Ovary (tissue), 9 donors: ENCODE data around the gene DYDC2. TPM values are rescaled to one million over a fixed set of nuclear protein-coding genes. Genes with fewer than 3 reads are reported as not detected.

Experiments used
- DNase-seq, 5 donors: peaks; one replicate each; pipeline ENCODE4 v3.0.0-alpha.2; 2019 to 2020
- H3K27ac ChIP-seq, 2 donors: fragments of 200-600 bp; one replicate each; pipeline versions ENCODE4 v1.5.1 to v1.8.0; 2019 to 2022
- H3K27me3 ChIP-seq: fragments of 200-600 bp; one replicate; pipeline ENCODE4 v1.8.0; 2022
- H3K36me3 ChIP-seq: fragments of 200-600 bp; sonication (generic); one replicate; pipeline ENCODE4 v1.5.1; 2019
- H3K4me1 ChIP-seq: one replicate; pipeline ENCODE4 v1.8.1; 2013; ENCODE audit warnings: mild to moderate bottlenecking, moderate library complexity; ENCODE audit not compliant: insufficient read depth
- H3K4me3 ChIP-seq: fragments of 200-600 bp; sonication (generic); one replicate; pipeline ENCODE4 v1.5.1; 2017
- H3K9me3 ChIP-seq, 2 donors: fragments of 200-600 bp in 1 of 2; sonication (generic) in 1 of 2; one replicate each; pipeline versions ENCODE4 v1.5.1 to v1.8.1; 2013 to 2019; ENCODE audit warnings: mild to moderate bottlenecking in 1 of 2, moderate library complexity in 1 of 2
- EP300 ChIP-seq: sonication (generic); formaldehyde crosslinking; IDR thresholded peaks from one replicate; pipeline ENCODE4 v1.6.1; 2017; ENCODE audit warnings: antibody characterized with exemption
- POLR2A ChIP-seq: fragments of 450-650 bp; IDR thresholded peaks from one replicate; pipeline ENCODE4 v1.6.1; 2017; ENCODE audit warnings: antibody characterized with exemption, mild to moderate bottlenecking, moderate library complexity
- WGBS, 3 donors: extraction: QIAGEN DNeasy Blood & Tissue Kit in 1 of 3; methylation state at CpG; one replicate each; pipeline versions ENCODE4 v1.1.5 to v1.1.7; 2013 to 2017; 5-methylcytosine and 5-hydroxymethylcytosine counted together
- intact Hi-C, 4 donors: fragments of 100-400 bp; cut with DNase I; formaldehyde crosslinking; loops; one replicate each; pipeline versions ENCODE4 v1.11.0 to v1.15.1; 2022 to 2023
- polyA plus RNA-seq, 2 donors: library from polyadenylated mRNA; stranded (reverse); fragments of 200-250 nt in 1 of 2; fragments of 350-450 nt in 1 of 2; fragmentation: Illumina TruSeq in 1 of 2; extraction: RNeasy Lipid Tissue Mini Kit (QIAGEN cat#74804) in 1 of 2; gene quantifications; one replicate each; pipeline ENCODE4 v1.2.3, GENCODE V29; 2013 to 2014
- total RNA-seq, 7 donors: library from RNA; depleted of rRNA in 2 of 7; stranded (reverse); fragments of >200 nt in 2 of 7; fragmentation: NEBNext Ultra II Directional in 3 of 7; extraction: Animal tissue kit (Norgen Biotek cat#: 25700) in 3 of 7; gene quantifications; one replicate each; pipeline versions ENCODE4 v1.1.0 to v1.2.4, GENCODE V29; 2016 to 2023
- TF ChIP-seq, protein P1 (sequence below), 3 donors: fragments of 450-650 bp in 2 of 3; fragments of 200-600 bp in 1 of 3; IDR thresholded peaks; one replicate each; pipeline versions ENCODE4 v1.5.1 to v1.8.0; 2016 to 2022; ENCODE audit warnings: antibody characterized with exemption in 3 of 3, mild to moderate bottlenecking in 1 of 3
- donor health status: DM: no; HTN: no; CAD: no; lungs with moderate emphysema.
- donor health status: DM: no; HTN: no; CAD: no.
- donor health status: Bipolar disorder and iron deficiency.
- donor health status: DM: yes; HTN: yes; CAD: no.
- donor health status: DM: no; HTN: no; CAD: no.
- donor health status: DM: yes; HTN: yes; CAD: no.

Gene DYDC2
- total and polyA plus RNA-seq, 9 donors = 0.17 to 6.7 (median 0.95) TPM; not detected in 2

DNA sequence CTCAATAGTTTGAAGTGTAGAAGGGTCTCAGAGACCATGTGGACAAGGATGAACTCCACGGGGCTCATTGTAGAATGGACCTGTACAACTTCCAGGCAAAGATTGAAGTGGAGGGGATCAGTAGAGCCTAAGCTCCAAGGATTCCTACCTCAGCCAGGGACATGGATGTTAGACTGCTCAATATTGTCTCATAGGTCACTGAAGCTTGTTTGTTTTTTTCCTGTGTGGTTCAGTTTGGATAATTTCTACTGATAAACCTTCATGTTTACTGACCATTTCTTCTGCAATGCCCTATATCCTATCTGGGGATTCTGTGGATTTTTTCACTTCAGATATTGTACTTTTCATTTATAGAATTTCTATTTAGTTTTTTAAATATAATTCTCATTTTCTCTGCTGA, 8.9 kb downstream of the DYDC2 start:
- Histone ChIP-seq H3K36me3 (no peaks in the 10 kb centered on the region), H3K4me3 (no peak overlapping the region), H3K9me3 (no peaks in the 10 kb centered on the region), H3K27me3 (no peaks in the 10 kb centered on the region), H3K4me1 (no peaks in the 10 kb centered on the region), H3K27ac (no peak overlapping the region)
- intact Hi-C loops = no loop called here
- no peak for DNase-seq
- TF ChIP-seq EP300 (no peak), POLR2A (no peak)
- TF ChIP-seq, protein P1, sequence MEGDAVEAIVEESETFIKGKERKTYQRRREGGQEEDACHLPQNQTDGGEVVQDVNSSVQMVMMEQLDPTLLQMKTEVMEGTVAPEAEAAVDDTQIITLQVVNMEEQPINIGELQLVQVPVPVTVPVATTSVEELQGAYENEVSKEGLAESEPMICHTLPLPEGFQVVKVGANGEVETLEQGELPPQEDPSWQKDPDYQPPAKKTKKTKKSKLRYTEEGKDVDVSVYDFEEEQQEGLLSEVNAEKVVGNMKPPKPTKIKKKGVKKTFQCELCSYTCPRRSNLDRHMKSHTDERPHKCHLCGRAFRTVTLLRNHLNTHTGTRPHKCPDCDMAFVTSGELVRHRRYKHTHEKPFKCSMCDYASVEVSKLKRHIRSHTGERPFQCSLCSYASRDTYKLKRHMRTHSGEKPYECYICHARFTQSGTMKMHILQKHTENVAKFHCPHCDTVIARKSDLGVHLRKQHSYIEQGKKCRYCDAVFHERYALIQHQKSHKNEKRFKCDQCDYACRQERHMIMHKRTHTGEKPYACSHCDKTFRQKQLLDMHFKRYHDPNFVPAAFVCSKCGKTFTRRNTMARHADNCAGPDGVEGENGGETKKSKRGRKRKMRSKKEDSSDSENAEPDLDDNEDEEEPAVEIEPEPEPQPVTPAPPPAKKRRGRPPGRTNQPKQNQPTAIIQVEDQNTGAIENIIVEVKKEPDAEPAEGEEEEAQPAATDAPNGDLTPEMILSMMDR (IDR thresholded peaks at IDR 0.05) = no peak
- WGBS, 3 donors = 0 to 44% (median 0%) methylated on average over 1 of the region's 1 CpG

DNA sequence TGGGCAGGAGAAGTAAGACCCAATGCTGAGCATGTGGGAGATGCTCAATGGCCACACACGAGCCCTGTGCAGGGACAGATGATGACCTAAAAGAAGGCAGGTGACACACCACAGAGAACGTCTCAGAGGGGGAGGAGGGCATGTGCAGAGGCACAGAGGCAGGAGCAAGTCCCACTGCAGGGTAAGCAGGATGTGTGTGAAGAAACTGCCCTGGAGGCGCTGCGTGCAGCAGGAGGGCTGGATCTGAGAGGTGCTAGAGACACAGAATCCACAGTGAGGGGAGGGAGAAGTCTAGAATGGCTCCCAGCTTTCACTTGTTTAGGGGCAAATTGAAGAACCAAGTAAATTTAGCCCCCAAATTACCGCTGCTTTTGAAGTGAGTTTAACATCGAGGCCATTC, 14.9 kb downstream of the DYDC2 start:
- H3K4me3 ChIP-seq = no peak overlapping the region
- no peaks in the 10 kb centered on the region for H3K9me3 ChIP-seq
- H3K27ac ChIP-seq = no peak overlapping the region
- no peaks in the 10 kb centered on the region for H3K27me3 ChIP-seq
- H3K4me1 ChIP-seq = no peaks in the 10 kb centered on the region
- intact Hi-C loops = no loop called here
- no peak for DNase-seq
- WGBS, 3 donors = 62 to 79% (median 70%) methylated on average over 6 of the region's 6 CpGs
- H3K36me3 ChIP-seq = no peaks in the 10 kb centered on the region
- TF ChIP-seq, protein P1 (IDR thresholded peaks at IDR 0.05) = no peak
- TF ChIP-seq POLR2A (no peak), EP300 (no peak)

DNA sequence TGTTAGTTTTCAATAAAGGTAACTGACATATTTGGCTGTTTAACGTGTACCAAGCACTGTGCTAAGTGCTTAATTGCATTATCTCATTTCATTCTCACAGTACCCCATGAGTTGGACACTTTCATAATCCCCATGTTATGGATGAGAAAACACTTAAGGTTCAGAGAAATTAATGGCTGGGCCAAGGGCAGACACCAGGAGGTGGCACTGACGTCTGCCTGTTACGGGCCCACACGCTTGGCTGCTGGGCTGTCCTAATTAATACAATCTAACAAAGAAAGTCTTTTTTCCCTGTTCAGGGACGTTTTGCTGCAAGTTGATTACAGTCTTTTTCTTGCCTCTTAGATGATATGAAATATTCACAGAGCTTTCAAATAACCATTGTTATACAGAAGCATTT, 16.1 kb downstream of the DYDC2 start:
- DNase-seq = no peak
- WGBS, 3 donors = 70 to 76% (median 71%) methylated on average over 5 of the region's 5 CpGs
- H3K4me1 ChIP-seq = no peaks in the 10 kb centered on the region
- TF ChIP-seq, protein P1 (IDR thresholded peaks at IDR 0.05) = no peak
- no peak for TF ChIP-seq EP300
- TF ChIP-seq POLR2A = no peak
- H3K27me3 ChIP-seq = no peaks in the 10 kb centered on the region
- H3K36me3 ChIP-seq = no peaks in the 10 kb centered on the region
- H3K27ac ChIP-seq = no peak overlapping the region
- H3K9me3 ChIP-seq = no peaks in the 10 kb centered on the region
- intact Hi-C loops = no loop called here
- H3K4me3 ChIP-seq = no peak overlapping the region

DNA sequence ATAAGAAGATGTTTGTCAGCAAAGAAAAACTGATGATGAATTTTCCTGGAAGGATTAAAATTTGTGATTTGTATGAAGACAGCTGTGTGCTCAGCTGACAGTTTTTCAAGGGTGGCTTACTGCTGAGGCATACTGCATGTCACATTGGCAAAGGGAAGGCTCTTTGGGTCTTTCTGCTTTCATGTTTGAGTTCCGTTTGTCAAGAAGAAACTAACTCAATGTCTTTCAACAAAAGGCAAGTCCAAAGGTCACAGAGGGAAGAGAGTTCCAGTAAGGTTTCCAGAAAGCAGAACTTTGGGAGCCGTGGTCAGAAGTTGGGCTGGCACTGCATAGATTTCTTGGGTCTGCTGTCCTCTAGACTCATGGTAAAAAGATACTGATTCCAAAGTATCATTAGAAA, 16.9 kb downstream of the DYDC2 start:
- H3K36me3 ChIP-seq = no peaks in the 10 kb centered on the region
- no peak overlapping the region for H3K27ac ChIP-seq
- no peaks in the 10 kb centered on the region for H3K9me3 ChIP-seq
- H3K4me3 ChIP-seq = no peak overlapping the region
- no peak for DNase-seq
- intact Hi-C loops = no loop called here
- TF ChIP-seq POLR2A = no peak
- TF ChIP-seq, protein P1 (IDR thresholded peaks at IDR 0.05) = no peak
- WGBS, 3 donors = 80 to 85% (median 81%) methylated on average over 2 of the region's 2 CpGs
- no peaks in the 10 kb centered on the region for H3K27me3 ChIP-seq
- no peaks in the 10 kb centered on the region for H3K4me1 ChIP-seq
